Measurements from ENCODE around the gene ST6GALNAC6.

Gene ST6GALNAC6

GRCh38 chr9:127899128-127899943 is at the start of gene ST6GALNAC6:
ST6GALNAC6 (minus strand) TSS chr9:127899603; CDS start chr9:127897981, 1,622 bp downstream.
- peak; percentile 75 for DNase-seq
- in situ Hi-C loops (cut with HindIII; ENCODE audit: low pct_ligation_motif_present, low pct_unique_long_range_greater_than_20kb, low sequenced_read_pairs) = no loop called here

GRCh38 chr9:127947841-127948710 is 48.7 kb upstream of the ST6GALNAC6 start:
- no peak for DNase-seq
- in situ Hi-C loops (cut with HindIII; ENCODE audit: low pct_ligation_motif_present, low pct_unique_long_range_greater_than_20kb, low sequenced_read_pairs) = no loop called here

GRCh38 chr9:127946728-127947127 is 47.3 kb upstream of the ST6GALNAC6 start:
- in situ Hi-C loops (cut with HindIII; ENCODE audit: low pct_ligation_motif_present, low pct_unique_long_range_greater_than_20kb, low sequenced_read_pairs) = no loop called here
- DNase-seq = no peak

- DNase-seq = no peak
- in situ Hi-C loops (cut with HindIII; ENCODE audit: low pct_ligation_motif_present, low pct_unique_long_range_greater_than_20kb, low sequenced_read_pairs) = no loop called here
Measured at GRCh38 chr9:127945942-127946341, 46.5 kb upstream of the ST6GALNAC6 start.

- in situ Hi-C loops (cut with HindIII; ENCODE audit: low pct_ligation_motif_present, low pct_unique_long_range_greater_than_20kb, low sequenced_read_pairs) = no loop called here
- no peak for DNase-seq
Measured at GRCh38 chr9:127945338-127945737, 45.9 kb upstream of the ST6GALNAC6 start.

- in situ Hi-C loops (cut with HindIII; ENCODE audit: low pct_ligation_motif_present, low pct_unique_long_range_greater_than_20kb, low sequenced_read_pairs) = no loop called here
- DNase-seq = no peak
Measured at GRCh38 chr9:127944586-127945218, 45.3 kb upstream of the ST6GALNAC6 start.

- peak; percentile 77 for DNase-seq
- in situ Hi-C loops (cut with HindIII; ENCODE audit: low pct_ligation_motif_present, low pct_unique_long_range_greater_than_20kb, low sequenced_read_pairs) = no loop called here
Measured at GRCh38 chr9:127943731-127944144, 44.3 kb upstream of the ST6GALNAC6 start.

- in situ Hi-C loops (cut with HindIII; ENCODE audit: low pct_ligation_motif_present, low pct_unique_long_range_greater_than_20kb, low sequenced_read_pairs) = no loop called here
- no peak for DNase-seq
Measured at GRCh38 chr9:127943011-127943662, 43.7 kb upstream of the ST6GALNAC6 start.

GRCh38 chr9:127942216-127943010 is 43.0 kb upstream of the ST6GALNAC6 start:
- in situ Hi-C loops (cut with HindIII; ENCODE audit: low pct_ligation_motif_present, low pct_unique_long_range_greater_than_20kb, low sequenced_read_pairs) = no loop called here
- DNase-seq = peak; percentile 50

GRCh38 chr9:127941961-127942215 is 42.5 kb upstream of the ST6GALNAC6 start:
- DNase-seq = no peak
- in situ Hi-C loops (cut with HindIII; ENCODE audit: low pct_ligation_motif_present, low pct_unique_long_range_greater_than_20kb, low sequenced_read_pairs) = no loop called here

- in situ Hi-C loops (cut with HindIII; ENCODE audit: low pct_ligation_motif_present, low pct_unique_long_range_greater_than_20kb, low sequenced_read_pairs) = no loop called here
- no peak for DNase-seq
Measured at GRCh38 chr9:127941062-127941960, 41.9 kb upstream of the ST6GALNAC6 start.

- no peak for DNase-seq
- in situ Hi-C loops (cut with HindIII; ENCODE audit: low pct_ligation_motif_present, low pct_unique_long_range_greater_than_20kb, low sequenced_read_pairs) = no loop called here
Measured at GRCh38 chr9:127940593-127940992, 41.2 kb upstream of the ST6GALNAC6 start.

GRCh38 chr9:127938298-127938690 is 38.9 kb upstream of the ST6GALNAC6 start:
- in situ Hi-C loops (cut with HindIII; ENCODE audit: low pct_ligation_motif_present, low pct_unique_long_range_greater_than_20kb, low sequenced_read_pairs) = no loop called here
- DNase-seq = no peak

GRCh38 chr9:127937388-127938297 is 38.2 kb upstream of the ST6GALNAC6 start, which contains the start of gene DPM2:
DPM2 (minus strand) TSS chr9:127937854; CDS start chr9:127937820, 34 bp downstream.
- peak; percentile 79 for DNase-seq

GRCh38 chr9:127937056-127937387 is 37.6 kb upstream of the ST6GALNAC6 start:
- DNase-seq = no peak
- in situ Hi-C loops (cut with HindIII; ENCODE audit: low pct_ligation_motif_present, low pct_unique_long_range_greater_than_20kb, low sequenced_read_pairs) = no loop called here

More at GRCh38 chr9:127937388-127938297, 38.2 kb upstream of the ST6GALNAC6 start, which contains the start of gene DPM2:
- in situ Hi-C loops (cut with HindIII; ENCODE audit: low pct_ligation_motif_present, low pct_unique_long_range_greater_than_20kb, low sequenced_read_pairs) = no loop called here

- DNase-seq = no peak
- in situ Hi-C loops (cut with HindIII; ENCODE audit: low pct_ligation_motif_present, low pct_unique_long_range_greater_than_20kb, low sequenced_read_pairs) = no loop called here
Measured at GRCh38 chr9:127936347-127936852, 37.0 kb upstream of the ST6GALNAC6 start.
